OCI-LY3 (cell line): ENCODE data around the gene FTO.

Source experiments
- H2AFZ ChIP-seq: fragments of 200-600, 300-600 bp; shearing (Covaris generic); 2 replicates; pipeline ENCODE4 v1.6.0; 2014; ENCODE audit warnings: antibody characterized with exemption, low read depth, low read length
- H3K27ac ChIP-seq: fragments of 200-600, 300-600 bp; sonication (generic); 2 replicates; pipeline ENCODE4 v1.5.1; 2014; ENCODE audit warnings: mild to moderate bottlenecking, low read length, moderate library complexity, mixed read lengths
- H3K27me3 ChIP-seq: fragments of 200-600, 300-600 bp; sonication (generic); 2 replicates; pipeline ENCODE4 v1.6.1; 2014; ENCODE audit warnings: low read depth, low read length, mixed read lengths
- H3K36me3 ChIP-seq: fragments of 200-600, 300-600 bp; sonication (generic); replicated peaks from 2 replicates; pipeline ENCODE3; 2014; ENCODE audit warnings: low read depth, low read length, mixed read lengths
- H3K4me1 ChIP-seq: fragments of 300-600, 200-600 bp; sonication (generic); 2 replicates; pipeline ENCODE4 v1.6.1; 2014; ENCODE audit warnings: low read length, mixed read lengths
- H3K4me2 ChIP-seq: fragments of 200-600, 300-600 bp; sonication (generic); 2 replicates; pipeline ENCODE4 v1.6.1; 2014; ENCODE audit warnings: low read length, mixed read lengths
- H3K4me3 ChIP-seq: fragments of 300-600, 200-600 bp; sonication (generic); 2 replicates; pipeline ENCODE4 v1.5.1; 2014; ENCODE audit warnings: antibody characterized with exemption, mild to moderate bottlenecking, low read length, moderate library complexity
- H3K79me2 ChIP-seq: fragments of 300-600, 200-600 bp; shearing (Covaris generic); 2 replicates; pipeline ENCODE4 v1.6.1; 2014; ENCODE audit warnings: mild to moderate bottlenecking, low read length, mixed read lengths
- H3K9ac ChIP-seq: fragments of 300-600, 200-600 bp; shearing (Covaris generic); 2 replicates; pipeline ENCODE4 v1.6.0; 2014; ENCODE audit warnings: mild to moderate bottlenecking, low read length, moderate library complexity
- H3K9me3 ChIP-seq: fragments of 200-600, 300-600 bp; shearing (Covaris generic); 2 replicates; pipeline ENCODE4 v1.6.1; 2014; ENCODE audit warnings: low read length, mixed read lengths; ENCODE audit not compliant: insufficient read depth
- H4K20me1 ChIP-seq: fragments of 200-600, 300-600 bp; sonication (generic); 2 replicates; pipeline ENCODE4 v1.6.1; 2016; ENCODE audit warnings: low read length, mixed read lengths; ENCODE audit not compliant: insufficient read depth
- CTCF ChIP-seq: fragments of 200-600, 300-600 bp; sonication (generic); IDR thresholded peaks from 2 replicates; pipeline ENCODE4 v1.5.1; 2014; ENCODE audit warnings: antibody characterized with exemption, low read length, low read depth
- EZH2phosphoT487 ChIP-seq: fragments of 200-600 bp; shearing (Covaris generic); IDR thresholded peaks from 2 replicates; pipeline ENCODE4 v1.6.1; 2018; ENCODE audit warnings: antibody characterized with exemption, mixed run types, low read depth

The FTO gene

GRCh38 chr16:53924331-53925106 is 220.6 kb downstream of the FTO start:
- H2AFZ ChIP-seq, result no peak overlapping the region
- H3K9ac ChIP-seq, result no peak overlapping the region
- no peaks in the 10 kb centered on the region; the same call in 1 of the 2 replicates for H4K20me1 ChIP-seq
- H3K4me2 ChIP-seq, result no peak overlapping the region
- H3K9me3 ChIP-seq, result no peaks in the 10 kb centered on the region
- no peaks in the 10 kb centered on the region for H3K4me1 ChIP-seq
- no peak for TF ChIP-seq CTCF
- TF ChIP-seq EZH2phosphoT487, result no peak
- no peaks in the 10 kb centered on the region for H3K27me3 ChIP-seq
- no peaks in the 10 kb centered on the region for H3K36me3 ChIP-seq
- H3K27ac ChIP-seq, result no peak overlapping the region
- H3K4me3 ChIP-seq, result no peak overlapping the region
- H3K79me2 ChIP-seq, result no peaks in the 10 kb centered on the region

GRCh38 chr16:53925107-53925410 is 221.1 kb downstream of the FTO start:
- Histone ChIP-seq H4K20me1 (no peaks in the 10 kb centered on the region; the same call in 1 of the 2 replicates), H3K36me3 (no peaks in the 10 kb centered on the region), H2AFZ (no peak overlapping the region), H3K4me2 (no peak overlapping the region), H3K4me1 (no peaks in the 10 kb centered on the region), H3K9ac (no peak overlapping the region), H3K27ac (no peak overlapping the region), H3K27me3 (no peaks in the 10 kb centered on the region), H3K79me2 (no peaks in the 10 kb centered on the region), H3K9me3 (no peaks in the 10 kb centered on the region), H3K4me3 (no peak overlapping the region)
- no peak for TF ChIP-seq CTCF
- no peak for TF ChIP-seq EZH2phosphoT487

GRCh38 chr16:53925526-53925925 is 221.6 kb downstream of the FTO start:
- H2AFZ ChIP-seq, result no peak overlapping the region
- no peak for TF ChIP-seq CTCF
- no peak for TF ChIP-seq EZH2phosphoT487
- no peaks in the 10 kb centered on the region; the same call in 1 of the 2 replicates for H4K20me1 ChIP-seq
- H3K27ac ChIP-seq, result no peak overlapping the region
- H3K79me2 ChIP-seq, result no peaks in the 10 kb centered on the region
- H3K4me1 ChIP-seq, result no peaks in the 10 kb centered on the region
- no peak overlapping the region for H3K4me2 ChIP-seq
- H3K36me3 ChIP-seq, result no peaks in the 10 kb centered on the region
- no peaks in the 10 kb centered on the region for H3K27me3 ChIP-seq
- H3K9me3 ChIP-seq, result no peaks in the 10 kb centered on the region
- H3K9ac ChIP-seq, result no peak overlapping the region
- H3K4me3 ChIP-seq, result no peak overlapping the region

- no peak for TF ChIP-seq EZH2phosphoT487
- TF ChIP-seq CTCF, result no peak
- H2AFZ ChIP-seq, result no peak overlapping the region
- no peak overlapping the region for H3K4me2 ChIP-seq
- no peaks in the 10 kb centered on the region for H3K79me2 ChIP-seq
- H3K27ac ChIP-seq, result no peak overlapping the region
- H3K4me3 ChIP-seq, result no peak overlapping the region
- no peaks in the 10 kb centered on the region; the same call in 1 of the 2 replicates for H4K20me1 ChIP-seq
- no peak overlapping the region for H3K9ac ChIP-seq
- H3K4me1 ChIP-seq, result no peaks in the 10 kb centered on the region
- no peaks in the 10 kb centered on the region for H3K9me3 ChIP-seq
- H3K36me3 ChIP-seq, result no peaks in the 10 kb centered on the region
- H3K27me3 ChIP-seq, result no peaks in the 10 kb centered on the region
Measured at GRCh38 chr16:53926209-53926608, 222.3 kb downstream of the FTO start.
